ENCODE data around the gene TRIM71. TPM values are rescaled to one million over a fixed set of nuclear protein-coding genes. Genes with fewer than 3 reads are reported as not detected.

TRIM71 gene
- total and polyA plus RNA-seq, 2 experiments from 2014 or later, result 1.9 to 14.5 TPM

DNA sequence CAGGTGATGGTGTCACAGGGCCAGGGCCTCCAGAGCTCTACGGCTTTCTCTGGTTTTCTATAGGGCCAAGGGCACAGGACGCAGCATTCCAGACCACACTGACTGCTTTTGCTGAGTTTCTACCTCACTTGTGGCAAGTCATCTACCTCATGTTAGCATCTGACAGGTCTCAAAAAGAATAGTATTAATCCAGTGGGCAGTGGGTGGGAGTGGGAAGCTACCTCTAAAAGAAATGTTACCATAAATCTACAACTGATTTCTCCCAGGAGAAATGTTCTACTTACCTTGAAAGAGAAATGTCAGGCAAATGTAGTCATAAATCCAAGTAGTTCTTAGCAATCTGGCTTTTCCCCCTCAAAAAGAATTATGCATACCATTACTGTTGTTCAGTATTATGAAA lies 77.9 kb downstream of the TRIM71 start:
- DNase-seq (ENCODE audit: low spot score), result no peak
- Histone ChIP-seq H3K9me2 (replicated peaks; ENCODE audit: insufficient read depth) (no peaks in the 10 kb centered on the region), H3K9me3 (ENCODE audit: low read depth) (no peaks in the 10 kb centered on the region), H4K20me1 (ENCODE audit: insufficient read depth, poor library complexity, severe bottlenecking) (no peaks in the 10 kb centered on the region), H3K4me1 (ENCODE audit: insufficient read depth) (peaks cover 8% of the 10 kb centered on the region), H3K27me3 (no peaks in the 10 kb centered on the region), H3K79me2 (peaks cover 3% of the 10 kb centered on the region), H3K36me3 (replicated peaks; ENCODE audit: insufficient read depth, low read depth) (no peaks in the 10 kb centered on the region), H3K4me3 (no peak overlapping the region), H2AFZ (no peak overlapping the region), H3K27ac (no peak overlapping the region), H3K4me2 (no peak overlapping the region)
- WGBS (ENCODE audit: low lambda C conversion rate, missing lambda C conversion rate), result 96% methylated on average over 2 of the region's 2 CpGs
- TF ChIP-seq EZH2 (IDR thresholded peaks at IDR 0.05; ENCODE audit: borderline replicate concordance) (no peak), EZH2phosphoT487 (IDR thresholded peaks at IDR 0.05; ENCODE audit: low read depth, severe bottlenecking, unreplicated experiment) (no peak), CTCF (IDR thresholded peaks at IDR 0.05; ENCODE audit: poor library complexity) (no peak)

GRCh38 chr3:32896143-32896542 lies 78.3 kb downstream of the TRIM71 start:
- Histone ChIP-seq H3K36me3 (replicated peaks; ENCODE audit: insufficient read depth, low read depth) (no peaks in the 10 kb centered on the region), H3K79me2 (peaks cover 3% of the 10 kb centered on the region), H2AFZ (no peak overlapping the region), H3K27ac (no peak overlapping the region), H4K20me1 (ENCODE audit: insufficient read depth, poor library complexity, severe bottlenecking) (no peaks in the 10 kb centered on the region), H3K27me3 (no peaks in the 10 kb centered on the region), H3K9me2 (replicated peaks; ENCODE audit: insufficient read depth) (no peaks in the 10 kb centered on the region), H3K4me3 (no peak overlapping the region), H3K9me3 (ENCODE audit: low read depth) (no peaks in the 10 kb centered on the region), H3K4me2 (no peak overlapping the region), H3K4me1 (ENCODE audit: insufficient read depth) (peaks cover 8% of the 10 kb centered on the region)
- WGBS (ENCODE audit: low lambda C conversion rate, missing lambda C conversion rate), result 82% methylated on average over 4 of the region's 4 CpGs
- DNase-seq (ENCODE audit: low spot score), result no peak
- TF ChIP-seq CTCF (IDR thresholded peaks at IDR 0.05; ENCODE audit: poor library complexity), result no peak
- TF ChIP-seq EZH2phosphoT487 (IDR thresholded peaks at IDR 0.05; ENCODE audit: low read depth, severe bottlenecking, unreplicated experiment), result no peak
- no peak for TF ChIP-seq EZH2 (IDR thresholded peaks at IDR 0.05; ENCODE audit: borderline replicate concordance)

GRCh38 chr3:32897001-32897601 lies 79.3 kb downstream of the TRIM71 start:
- DNase-seq (ENCODE audit: low spot score), result no peak
- no peak for TF ChIP-seq EZH2phosphoT487 (IDR thresholded peaks at IDR 0.05; ENCODE audit: low read depth, severe bottlenecking, unreplicated experiment)
- TF ChIP-seq CTCF (IDR thresholded peaks at IDR 0.05; ENCODE audit: poor library complexity), result no peak
- Histone ChIP-seq H3K4me3 (no peak overlapping the region), H3K27me3 (no peaks in the 10 kb centered on the region), H3K4me1 (ENCODE audit: insufficient read depth) (peaks cover 8% of the 10 kb centered on the region), H2AFZ (no peak overlapping the region), H3K9me2 (replicated peaks; ENCODE audit: insufficient read depth) (no peaks in the 10 kb centered on the region), H4K20me1 (ENCODE audit: insufficient read depth, poor library complexity, severe bottlenecking) (no peaks in the 10 kb centered on the region), H3K79me2 (peaks cover 3% of the 10 kb centered on the region), H3K9me3 (ENCODE audit: low read depth) (no peaks in the 10 kb centered on the region), H3K36me3 (replicated peaks; ENCODE audit: insufficient read depth, low read depth) (no peaks in the 10 kb centered on the region), H3K27ac (no peak overlapping the region), H3K4me2 (no peak overlapping the region)
- WGBS (ENCODE audit: low lambda C conversion rate, missing lambda C conversion rate), result 83% methylated on average over 8 of the region's 8 CpGs
